Astrocyte (in vitro differentiated cells and primary cell): ENCODE measurements around the gene TUBA1C. TPM values are rescaled to one million over a fixed set of nuclear protein-coding genes. Genes with fewer than 3 reads are reported as not detected.

Source experiments
- DNase-seq: peaks from one replicate; pipeline ENCODE4 v3.0.0-alpha.2; 2010; ENCODE audit warnings: low read depth
- FAIRE-seq: peaks from 2 replicates; lab custom pipeline; 2011; peaks lifted over from hg19 to GRCh38; lab: Jason Lieb, UNC
- H2AFZ ChIP-seq: 2 replicates; pipeline ENCODE4 v1.6.0; 2012; ENCODE audit warnings: low read depth, low read length, inconsistent platforms
- H3K27ac ChIP-seq: 2 replicates; pipeline ENCODE4 v1.5.1; 2011; ENCODE audit warnings: low read depth, low read length, inconsistent platforms
- H3K27me3 ChIP-seq: 2 replicates; pipeline ENCODE4 v1.6.0; 2011; ENCODE audit warnings: low read length, inconsistent platforms; ENCODE audit not compliant: insufficient read depth
- H3K36me3 ChIP-seq: 2 replicates; pipeline ENCODE4 v1.5.1; 2011; ENCODE audit warnings: low read length, inconsistent platforms; ENCODE audit not compliant: insufficient read depth
- H3K4me1 ChIP-seq: 2 replicates; pipeline ENCODE4 v1.5.1; 2011; ENCODE audit warnings: low read length, inconsistent platforms; ENCODE audit not compliant: insufficient read depth
- H3K4me2 ChIP-seq: 2 replicates; pipeline ENCODE4 v1.6.0; 2012; ENCODE audit warnings: low read length, inconsistent platforms
- H3K4me3 ChIP-seq: 2 replicates; pipeline ENCODE4 v1.5.1; 2011; ENCODE audit warnings: low read depth, mild to moderate bottlenecking, low read length, inconsistent platforms; ENCODE audit not compliant: insufficient read depth
- H3K79me2 ChIP-seq: 2 replicates; pipeline ENCODE4 v1.6.0; 2012; ENCODE audit warnings: mild to moderate bottlenecking, low read length, inconsistent platforms; ENCODE audit not compliant: insufficient read depth
- H3K9ac ChIP-seq: 2 replicates; pipeline ENCODE4 v1.6.0; 2012; ENCODE audit warnings: mild to moderate bottlenecking, low read length, inconsistent platforms
- H3K9me3 ChIP-seq: 2 replicates; pipeline ENCODE4 v1.5.1; 2012; ENCODE audit warnings: low read depth, mild to moderate bottlenecking, low read length, inconsistent platforms; ENCODE audit not compliant: insufficient read depth
- H4K20me1 ChIP-seq: 2 replicates; pipeline ENCODE4 v1.6.0; 2012; ENCODE audit warnings: low read length, inconsistent platforms; ENCODE audit not compliant: insufficient read depth
- H3K27ac Mint-ChIP-seq: one replicate; pipeline ENCODE4 v1.8.0; 2021; ENCODE audit warnings: mild to moderate bottlenecking, mixed read lengths; ENCODE audit not compliant: unreplicated experiment
- H3K27me3 Mint-ChIP-seq: one replicate; pipeline ENCODE4 v1.8.0; 2021; ENCODE audit warnings: low read depth, mixed read lengths; ENCODE audit not compliant: unreplicated experiment
- H3K36me3 Mint-ChIP-seq: one replicate; pipeline ENCODE4 v1.8.0; 2021; ENCODE audit warnings: low read depth, mixed read lengths; ENCODE audit not compliant: unreplicated experiment
- H3K4me1 Mint-ChIP-seq: one replicate; pipeline ENCODE4 v1.8.0; 2021; ENCODE audit warnings: low read depth, mixed read lengths; ENCODE audit not compliant: unreplicated experiment
- H3K4me3 Mint-ChIP-seq: one replicate; pipeline ENCODE4 v1.8.0; 2021; ENCODE audit warnings: mild to moderate bottlenecking, moderate library complexity, mixed read lengths; ENCODE audit not compliant: unreplicated experiment
- H3K9me3 Mint-ChIP-seq: one replicate; pipeline ENCODE4 v1.8.0; 2021; ENCODE audit warnings: mild to moderate bottlenecking, mixed read lengths; ENCODE audit not compliant: unreplicated experiment
- EZH2 ChIP-seq: IDR thresholded peaks from 2 replicates; pipeline ENCODE4 v1.6.1; 2012; ENCODE audit warnings: mild to moderate bottlenecking, low read length, inconsistent platforms; ENCODE audit not compliant: insufficient read depth
- total RNA-seq: library from RNA; stranded (reverse); gene quantifications from 2 replicates; pipeline ENCODE4 v1.2.1, GENCODE V29; 2021
- TF ChIP-seq, protein P1 (sequence below): IDR thresholded peaks from 2 replicates; pipeline ENCODE4 v1.5.1; 2011; ENCODE audit warnings: low read depth, mild to moderate bottlenecking, inconsistent platforms, low read length, moderate library complexity; ENCODE audit not compliant: insufficient read depth

Gene TUBA1C
- total RNA-seq, 1 donor from 2014 or later, result 408 TPM

DNA sequence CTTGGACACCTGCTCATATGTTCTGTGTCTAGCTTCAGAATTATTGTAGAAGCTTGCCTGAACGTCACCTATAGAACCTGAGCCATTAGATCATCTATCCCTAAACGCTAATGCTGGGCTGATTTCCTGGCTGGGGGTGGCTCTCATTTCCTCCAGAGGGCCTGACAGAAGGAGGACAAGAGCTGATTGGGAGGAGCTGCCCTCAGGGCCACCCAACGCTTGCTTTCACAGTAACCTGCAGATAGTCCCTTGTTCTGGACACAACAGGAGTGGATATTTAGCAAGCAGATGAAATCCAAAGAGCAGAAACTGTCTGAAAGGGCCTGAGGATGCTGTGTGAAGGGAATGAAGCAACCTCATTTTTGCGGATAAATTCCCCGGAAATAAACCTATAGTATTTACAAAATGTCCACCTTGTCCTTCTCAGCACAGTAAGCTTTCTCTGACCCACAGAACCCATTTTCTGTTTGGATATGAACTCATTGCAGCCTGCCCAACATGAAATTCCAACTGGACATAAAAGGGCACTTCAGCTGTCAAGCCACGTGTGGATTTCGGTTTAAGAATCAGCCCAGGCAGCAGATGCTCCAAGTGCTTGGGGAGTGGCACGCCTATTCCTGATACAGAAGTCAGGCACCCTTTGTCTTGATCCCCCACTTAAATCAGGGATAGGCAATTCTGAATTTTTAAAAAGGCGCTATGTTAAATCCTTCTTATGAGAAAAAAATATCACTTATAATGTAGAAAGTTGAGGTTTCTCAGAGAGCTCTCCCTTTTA, 32.8 kb upstream of the TUBA1C start:
- Mint-ChIP-seq H3K27ac (peak overlapping the region; percentile 81), H3K4me3 (no peak overlapping the region), H3K4me1 (peaks cover 19% of the 10 kb centered on the region), H3K36me3 (no peaks in the 10 kb centered on the region), H3K9me3 (no peaks in the 10 kb centered on the region), H3K27me3 (no peaks in the 10 kb centered on the region)
- Histone ChIP-seq H3K9me3 (no peaks in the 10 kb centered on the region), H3K79me2 (peaks cover 3% of the 10 kb centered on the region), H3K27me3 (no peaks in the 10 kb centered on the region), H2AFZ (peak overlapping the region; percentile 92), H3K4me1 (peaks cover 31% of the 10 kb centered on the region), H3K9ac (peak overlapping the region; percentile 82), H3K36me3 (no peaks in the 10 kb centered on the region), H4K20me1 (no peaks in the 10 kb centered on the region), H3K27ac (peak overlapping the region; percentile 84), H3K4me3 (peak overlapping the region; percentile 41), H3K4me2 (peak overlapping the region; percentile 91)
- FAIRE-seq, result no peak
- TF ChIP-seq, protein P1, sequence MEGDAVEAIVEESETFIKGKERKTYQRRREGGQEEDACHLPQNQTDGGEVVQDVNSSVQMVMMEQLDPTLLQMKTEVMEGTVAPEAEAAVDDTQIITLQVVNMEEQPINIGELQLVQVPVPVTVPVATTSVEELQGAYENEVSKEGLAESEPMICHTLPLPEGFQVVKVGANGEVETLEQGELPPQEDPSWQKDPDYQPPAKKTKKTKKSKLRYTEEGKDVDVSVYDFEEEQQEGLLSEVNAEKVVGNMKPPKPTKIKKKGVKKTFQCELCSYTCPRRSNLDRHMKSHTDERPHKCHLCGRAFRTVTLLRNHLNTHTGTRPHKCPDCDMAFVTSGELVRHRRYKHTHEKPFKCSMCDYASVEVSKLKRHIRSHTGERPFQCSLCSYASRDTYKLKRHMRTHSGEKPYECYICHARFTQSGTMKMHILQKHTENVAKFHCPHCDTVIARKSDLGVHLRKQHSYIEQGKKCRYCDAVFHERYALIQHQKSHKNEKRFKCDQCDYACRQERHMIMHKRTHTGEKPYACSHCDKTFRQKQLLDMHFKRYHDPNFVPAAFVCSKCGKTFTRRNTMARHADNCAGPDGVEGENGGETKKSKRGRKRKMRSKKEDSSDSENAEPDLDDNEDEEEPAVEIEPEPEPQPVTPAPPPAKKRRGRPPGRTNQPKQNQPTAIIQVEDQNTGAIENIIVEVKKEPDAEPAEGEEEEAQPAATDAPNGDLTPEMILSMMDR, result no peak
- TF ChIP-seq EZH2, result no peak
- peak; percentile 38 for DNase-seq

DNA sequence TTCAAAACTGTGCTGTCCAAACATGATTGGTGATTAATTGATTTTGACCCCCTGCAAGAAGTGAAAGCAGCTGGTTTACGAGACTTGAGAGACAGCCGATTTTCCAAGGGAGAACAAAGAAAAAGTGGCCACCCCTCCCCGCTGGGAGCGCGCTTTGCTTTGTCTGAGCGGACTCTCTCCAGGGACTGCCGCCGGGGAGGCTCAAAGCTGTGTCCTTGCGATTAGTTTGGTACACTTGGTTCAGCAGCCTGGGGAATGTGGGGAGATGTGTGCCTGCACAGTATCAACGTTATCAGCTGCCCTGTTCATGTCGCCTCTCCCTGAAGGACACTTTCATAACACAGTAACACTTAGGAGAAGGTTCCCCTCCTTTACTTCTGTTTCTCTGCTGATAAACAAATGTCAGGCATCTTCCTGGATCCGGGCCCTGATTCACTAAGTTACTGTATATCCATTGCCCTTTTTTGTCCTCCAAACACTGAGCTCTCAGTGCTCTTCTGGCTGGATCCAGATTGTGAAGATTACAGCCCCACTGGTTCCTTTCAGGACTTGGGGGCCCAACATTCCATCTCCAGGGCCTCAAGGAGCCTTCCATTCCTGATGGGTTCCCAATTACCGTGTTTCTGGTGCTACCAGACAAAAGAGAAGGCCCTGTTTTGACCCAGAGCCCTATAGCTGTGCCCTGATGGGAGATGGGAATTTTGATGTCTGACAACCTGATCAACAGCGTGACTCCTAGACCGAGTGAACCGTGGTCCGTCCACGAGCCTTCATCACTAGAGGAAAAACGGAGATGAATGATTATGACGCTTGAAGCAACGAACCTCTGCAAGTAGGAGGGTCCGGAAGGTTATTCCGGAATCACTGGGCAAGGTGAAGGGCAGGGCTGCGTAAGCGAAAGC, 31.7 kb upstream of the TUBA1C start:
- Mint-ChIP-seq H3K9me3 (no peaks in the 10 kb centered on the region), H3K4me1 (peaks cover 19% of the 10 kb centered on the region), H3K4me3 (peak overlapping the region; percentile 20), H3K36me3 (no peaks in the 10 kb centered on the region), H3K27me3 (no peaks in the 10 kb centered on the region), H3K27ac (peak overlapping the region; percentile 81)
- Histone ChIP-seq H3K27ac (peak overlapping the region; percentile 84), H3K36me3 (no peaks in the 10 kb centered on the region), H3K9me3 (no peaks in the 10 kb centered on the region), H2AFZ (peak overlapping the region; percentile 92), H3K9ac (peak overlapping the region; percentile 82), H4K20me1 (no peaks in the 10 kb centered on the region), H3K79me2 (peaks cover 3% of the 10 kb centered on the region), H3K4me3 (peak overlapping the region; percentile 41), H3K4me2 (peak overlapping the region; percentile 91), H3K27me3 (no peaks in the 10 kb centered on the region), H3K4me1 (peaks cover 31% of the 10 kb centered on the region)
- DNase-seq (peak; percentile 62), FAIRE-seq (no peak)
- no peak for TF ChIP-seq EZH2
- TF ChIP-seq, protein P1, result peak; percentile 32
